Measurements from ENCODE around the gene CDH4.

GRCh38 chr20:61762886-61763739 lies 511.1 kb downstream of the CDH4 start:
- TF ChIP-seq, protein P1, sequence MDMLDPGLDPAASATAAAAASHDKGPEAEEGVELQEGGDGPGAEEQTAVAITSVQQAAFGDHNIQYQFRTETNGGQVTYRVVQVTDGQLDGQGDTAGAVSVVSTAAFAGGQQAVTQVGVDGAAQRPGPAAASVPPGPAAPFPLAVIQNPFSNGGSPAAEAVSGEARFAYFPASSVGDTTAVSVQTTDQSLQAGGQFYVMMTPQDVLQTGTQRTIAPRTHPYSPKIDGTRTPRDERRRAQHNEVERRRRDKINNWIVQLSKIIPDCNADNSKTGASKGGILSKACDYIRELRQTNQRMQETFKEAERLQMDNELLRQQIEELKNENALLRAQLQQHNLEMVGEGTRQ (IDR thresholded peaks at IDR 0.05; ENCODE audit: low read depth, low read length), result no peak
- no peak for TF ChIP-seq RCOR1 (IDR thresholded peaks at IDR 0.05; ENCODE audit: insufficient replicate concordance, low read length)
- no peak for TF ChIP-seq CTCF (conservative IDR thresholded peaks at IDR 0.05; ENCODE audit: low read depth, low read length)
- no peak for TF ChIP-seq MXI1 (IDR thresholded peaks at IDR 0.05; ENCODE audit: borderline replicate concordance, low read depth, low read length)
- no peak for TF ChIP-seq POLR2A (IDR thresholded peaks at IDR 0.05; ENCODE audit: low read depth, low read length)
- no peak for TF ChIP-seq RAD21 (IDR thresholded peaks at IDR 0.05; ENCODE audit: low read length)
- no peak for TF ChIP-seq ELK1 (IDR thresholded peaks at IDR 0.05; ENCODE audit: borderline replicate concordance, low read depth, low read length)
- TF ChIP-seq FOS (IDR thresholded peaks at IDR 0.05; ENCODE audit: low read depth, low read length), result no peak
- TF ChIP-seq CHD1 (IDR thresholded peaks at IDR 0.05; ENCODE audit: low read depth, low read length), result no peak
- no peak for TF ChIP-seq RFX5 (IDR thresholded peaks at IDR 0.05; ENCODE audit: low read depth, low read length)
- TF ChIP-seq CEBPB (IDR thresholded peaks at IDR 0.05; ENCODE audit: low read depth, low read length), result no peak

Measured in IMR-90 (cell line).